Stimulated activated CD4-positive, alpha-beta T cell treated with anti-CD3 and anti-CD28 coated beads, Interleukin-15, amount 100 ng/mL, for 24 hours (primary cell): Measurements from ENCODE around the gene MAIP1.

Source experiments
- DNase-seq: peaks from one replicate; pipeline ENCODE4 v3.0.0-alpha.2; 2020

Gene MAIP1, protein sequence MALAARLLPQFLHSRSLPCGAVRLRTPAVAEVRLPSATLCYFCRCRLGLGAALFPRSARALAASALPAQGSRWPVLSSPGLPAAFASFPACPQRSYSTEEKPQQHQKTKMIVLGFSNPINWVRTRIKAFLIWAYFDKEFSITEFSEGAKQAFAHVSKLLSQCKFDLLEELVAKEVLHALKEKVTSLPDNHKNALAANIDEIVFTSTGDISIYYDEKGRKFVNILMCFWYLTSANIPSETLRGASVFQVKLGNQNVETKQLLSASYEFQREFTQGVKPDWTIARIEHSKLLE

DNA sequence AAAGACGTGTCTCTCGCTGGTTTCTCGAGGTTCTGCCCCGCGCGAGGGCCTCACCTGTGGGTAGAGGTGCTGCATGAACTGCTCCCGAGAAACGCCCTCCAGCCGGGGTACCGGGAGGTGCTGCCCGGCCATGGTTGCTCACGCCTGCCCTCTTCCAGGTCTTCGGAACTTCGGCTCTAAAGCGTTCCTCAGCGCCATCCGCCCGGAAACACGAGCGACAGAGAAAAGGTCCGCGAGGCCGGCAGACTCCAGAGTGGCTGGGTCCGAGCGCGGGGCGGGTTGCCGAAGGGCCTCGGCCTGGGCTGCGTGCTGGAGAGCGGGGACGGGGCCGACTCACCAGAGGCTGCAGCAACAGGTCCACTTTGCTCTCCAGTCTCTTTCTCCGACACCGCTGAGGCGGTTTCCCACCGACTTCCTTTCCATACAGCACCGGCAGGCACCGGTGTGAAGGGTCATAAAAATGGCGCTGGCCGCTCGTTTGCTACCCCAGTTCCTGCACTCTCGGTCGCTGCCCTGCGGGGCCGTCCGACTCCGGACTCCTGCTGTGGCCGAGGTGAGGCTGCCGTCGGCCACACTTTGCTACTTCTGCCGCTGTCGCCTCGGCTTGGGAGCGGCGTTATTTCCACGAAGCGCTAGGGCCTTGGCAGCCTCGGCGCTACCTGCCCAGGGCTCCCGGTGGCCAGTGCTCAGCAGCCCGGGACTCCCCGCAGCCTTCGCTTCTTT is at the start of gene MAIP1, which contains the start of gene TYW5:
TSS of gene MAIP1 (plus strand) at position 244 of the 723 bp plus-strand sequence. CDS start at position 461, 217 bp downstream.
TSS of gene TYW5 (minus strand) at position 153 of the 723 bp plus-strand sequence. CDS start at position 132, 21 bp downstream.
- peak; percentile 85 for DNase-seq

DNA sequence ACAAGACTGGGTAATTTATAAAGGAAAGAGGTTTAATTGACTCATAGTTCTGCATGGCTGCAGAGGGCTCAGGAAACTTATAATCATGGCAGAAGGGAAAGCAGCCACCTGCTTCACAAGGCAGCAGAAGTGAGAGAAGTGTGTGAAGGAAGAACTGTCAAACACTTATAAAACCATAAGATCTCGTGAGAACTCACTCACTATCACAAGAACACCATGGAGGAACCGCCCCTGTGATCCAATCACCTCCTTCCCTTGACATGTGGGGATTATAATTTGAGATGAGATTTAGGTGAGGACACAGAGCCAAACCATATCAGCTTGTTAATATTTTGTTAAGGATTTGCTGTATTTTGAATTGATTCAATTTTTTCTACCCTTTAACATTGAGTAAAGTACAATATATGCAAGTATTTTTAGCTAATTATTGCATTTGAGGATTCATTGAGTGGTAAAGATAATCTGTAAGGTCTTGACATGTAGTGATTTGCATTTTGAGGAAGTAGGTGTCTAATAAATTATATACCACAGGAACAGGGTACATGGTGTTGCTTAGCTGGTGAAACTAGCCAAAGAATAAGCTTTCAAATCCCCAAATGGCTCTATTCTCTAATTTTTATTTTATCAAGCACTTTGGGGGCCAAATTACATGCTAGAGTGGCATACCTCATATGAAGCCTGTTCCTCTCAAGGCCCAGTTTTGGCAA is 48.2 kb upstream of the MAIP1 start:
- no peak for DNase-seq

DNA sequence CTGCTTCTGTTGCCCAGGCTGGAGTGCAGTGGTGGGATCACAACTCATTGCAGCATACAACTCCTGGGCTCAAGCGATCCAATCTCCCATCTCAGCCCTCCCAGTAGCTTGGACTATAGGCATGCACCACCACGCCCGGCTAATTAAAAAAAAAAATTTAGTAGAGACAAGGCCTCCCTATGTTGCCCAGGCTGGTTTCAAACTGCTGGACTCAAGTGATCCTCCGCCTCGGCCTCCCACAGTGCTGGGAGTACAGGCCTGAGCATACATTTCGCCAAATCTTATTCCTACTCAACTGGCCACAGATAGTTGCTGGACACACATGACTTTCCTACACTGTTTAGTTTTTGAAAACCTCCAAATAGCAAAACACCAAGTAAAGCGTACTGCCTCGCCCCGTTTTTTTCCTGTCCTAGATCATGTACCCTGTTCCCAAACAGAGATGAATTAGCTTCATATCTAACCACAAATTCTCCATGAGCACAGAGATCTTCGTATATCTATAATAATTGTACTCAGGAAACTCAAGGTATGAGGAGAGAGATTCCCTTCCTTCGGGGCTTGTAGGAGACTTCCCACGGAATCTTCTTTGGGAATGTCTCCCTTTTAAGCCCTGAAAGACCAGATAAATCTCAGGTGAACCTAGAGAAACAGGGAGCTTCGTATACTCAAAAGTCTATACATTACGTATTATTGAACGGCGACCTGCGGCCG is 44.9 kb upstream of the MAIP1 start:
- DNase-seq, result no peak

DNA sequence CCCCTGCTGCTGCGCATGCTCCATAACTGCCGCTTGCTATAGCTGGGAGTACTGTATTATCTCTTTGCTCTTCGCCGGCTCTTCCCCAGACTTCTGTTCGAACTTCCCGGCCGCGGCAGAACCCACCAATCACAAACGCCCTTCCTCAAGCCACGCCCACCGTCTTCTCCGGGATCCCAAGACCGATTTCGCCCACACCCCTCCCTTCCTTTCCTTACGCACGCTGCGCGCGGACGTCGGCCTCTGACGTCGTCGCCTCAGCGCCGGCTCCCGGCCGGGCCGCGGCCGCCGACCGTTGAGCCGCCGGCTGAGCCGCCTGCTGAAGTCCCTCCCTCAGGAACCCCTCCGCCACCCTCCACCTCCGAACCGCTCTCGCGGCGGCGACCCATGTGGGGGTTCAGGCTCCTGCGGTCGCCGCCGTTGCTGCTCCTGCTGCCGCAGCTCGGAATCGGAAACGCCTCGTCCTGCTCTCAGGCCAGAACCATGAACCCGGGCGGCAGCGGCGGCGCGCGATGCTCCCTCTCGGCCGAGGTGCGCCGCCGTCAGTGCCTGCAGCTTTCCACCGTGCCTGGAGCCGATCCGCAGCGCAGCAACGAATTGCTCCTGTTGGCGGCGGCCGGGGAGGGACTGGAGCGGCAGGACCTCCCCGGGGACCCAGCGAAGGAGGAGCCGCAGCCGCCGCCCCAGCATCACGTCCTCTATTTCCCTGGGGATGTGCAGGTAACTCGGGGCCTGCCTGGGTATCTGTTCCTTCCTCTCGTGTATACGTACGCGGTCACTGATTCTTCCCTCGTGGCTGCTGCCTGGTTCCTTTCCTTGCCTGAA is 44.1 kb upstream of the MAIP1 start, which contains the start of gene C2orf69:
TSS of gene C2orf69 (plus strand) at position 242 of the 825 bp plus-strand sequence. CDS start at position 388, 146 bp downstream.
- DNase-seq, result peak; percentile 98

DNA sequence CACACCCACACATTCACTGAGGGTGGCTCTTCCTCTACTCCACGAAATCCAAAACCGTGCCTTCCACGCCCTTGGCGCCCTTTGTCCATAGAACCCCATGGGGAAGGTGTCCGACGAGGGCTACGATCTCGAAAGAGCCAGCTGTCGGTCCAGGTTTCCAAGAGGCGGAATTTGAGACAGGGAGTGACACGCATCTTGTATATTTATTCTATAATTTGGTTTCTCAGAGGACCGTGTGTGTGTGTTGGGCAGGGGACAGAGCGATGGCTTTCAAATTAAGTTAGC is 43.6 kb upstream of the MAIP1 start:
- no peak for DNase-seq

DNA sequence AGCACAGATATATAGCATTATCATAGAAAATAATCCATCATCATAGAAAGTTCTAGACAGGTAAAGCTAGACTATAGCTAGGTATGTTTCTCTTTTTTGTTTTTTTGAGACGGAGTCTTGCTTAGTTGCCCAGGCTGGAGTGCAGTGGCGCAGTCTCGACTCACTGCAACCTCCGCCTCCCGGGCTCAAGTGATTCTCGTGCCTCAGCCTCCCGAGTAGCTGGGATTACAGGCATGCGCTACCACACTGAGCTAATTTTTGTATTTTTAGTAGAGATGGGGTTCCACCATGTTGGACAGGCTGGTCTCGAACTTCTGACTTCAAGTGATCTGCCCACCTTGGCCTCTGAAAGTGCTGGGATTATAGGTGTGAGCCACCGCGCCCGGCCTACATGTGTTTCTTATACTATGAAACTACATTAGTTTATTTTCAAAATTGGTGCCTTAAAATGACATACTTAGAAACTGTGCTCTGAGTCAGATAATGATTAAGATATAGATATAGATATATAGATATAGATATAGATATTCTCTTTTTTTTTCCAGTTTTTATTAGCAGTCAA is 42.7 kb upstream of the MAIP1 start:
- peak; percentile 19 for DNase-seq

DNA sequence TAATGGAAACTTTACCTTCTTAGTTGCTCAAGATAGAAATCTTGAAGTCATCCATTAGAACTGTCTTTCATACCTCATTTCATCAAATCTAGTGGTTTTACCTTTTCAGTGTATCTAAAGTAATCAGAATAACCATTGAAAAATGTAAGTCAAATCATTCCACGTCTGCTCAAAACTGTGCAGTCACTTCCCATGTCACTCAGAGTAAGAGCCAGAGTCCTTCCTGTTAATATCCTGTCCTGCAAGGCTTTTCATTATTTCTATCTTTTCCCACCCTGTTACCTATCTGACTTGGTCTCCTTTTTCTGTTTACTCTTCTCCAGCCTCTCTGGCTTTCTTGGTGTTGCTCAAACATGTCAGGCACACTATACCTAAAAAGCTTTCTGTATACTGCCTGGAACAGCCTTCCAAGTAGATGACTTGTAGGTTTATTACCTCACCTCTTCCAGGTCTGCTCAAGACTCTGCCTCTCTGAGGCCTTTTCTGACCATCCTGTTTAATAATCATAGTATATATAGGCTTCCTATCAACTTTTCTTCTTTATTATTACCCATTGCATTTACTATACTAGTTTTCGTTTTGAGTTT is 40.9 kb upstream of the MAIP1 start:
- no peak for DNase-seq

DNA sequence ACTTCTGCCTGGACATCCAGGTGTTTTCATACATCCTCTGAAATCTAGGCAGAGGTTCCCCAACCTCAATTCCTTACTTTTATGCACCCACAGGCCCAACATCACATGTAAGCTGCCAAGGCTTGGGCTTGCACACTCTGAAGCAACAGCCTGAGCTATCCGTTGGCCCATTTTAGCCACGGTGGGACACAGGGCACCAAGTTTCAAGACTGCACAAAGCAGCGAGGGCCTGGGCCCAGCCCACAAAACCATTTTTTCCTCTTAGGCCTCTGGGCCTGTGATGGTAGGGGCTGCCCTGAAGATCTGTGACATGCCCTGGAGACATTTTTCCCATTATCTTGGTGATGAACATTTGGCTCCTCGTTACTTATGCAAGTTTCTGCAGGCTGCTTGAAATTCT is 38.4 kb upstream of the MAIP1 start:
- no peak for DNase-seq

DNA sequence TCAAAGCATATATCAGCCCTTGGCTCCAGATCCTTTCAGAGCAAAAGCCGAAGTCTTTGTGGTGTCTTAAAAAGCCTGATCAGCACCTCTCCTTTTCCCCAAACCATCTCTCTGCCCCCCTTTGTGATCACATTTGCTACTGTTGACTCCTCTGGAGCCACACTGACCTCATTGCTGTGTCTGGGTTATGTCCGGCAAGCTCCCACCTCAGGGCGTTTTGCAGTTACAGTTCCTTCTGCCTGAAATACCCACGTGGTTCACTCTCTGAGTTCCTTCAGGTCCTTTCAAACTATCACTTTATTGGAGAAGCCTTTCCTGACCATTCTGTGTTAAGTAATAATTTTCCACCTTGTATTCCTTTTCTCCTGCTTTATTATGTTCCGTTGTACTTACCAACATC is 32.5 kb upstream of the MAIP1 start:
- no peak for DNase-seq

DNA sequence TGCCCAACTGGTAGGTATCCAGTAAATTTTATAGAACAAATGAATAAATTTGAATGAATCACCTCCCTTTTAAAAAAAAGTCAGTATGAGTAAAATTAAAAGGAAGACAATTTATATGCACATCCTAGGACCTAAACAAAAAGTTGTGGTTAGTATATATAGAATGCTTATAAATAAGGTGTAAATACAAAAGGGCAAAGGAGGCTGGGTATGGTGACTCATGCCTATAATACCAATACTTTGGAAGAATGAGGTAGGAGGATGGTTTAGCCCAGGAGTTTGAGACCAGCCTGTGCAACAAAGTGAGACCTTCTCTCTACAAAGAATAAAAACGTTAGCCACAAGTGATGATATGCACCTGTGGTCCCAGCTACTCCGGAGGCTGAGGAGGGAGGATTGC is 31.5 kb upstream of the MAIP1 start:
- DNase-seq, result no peak

DNA sequence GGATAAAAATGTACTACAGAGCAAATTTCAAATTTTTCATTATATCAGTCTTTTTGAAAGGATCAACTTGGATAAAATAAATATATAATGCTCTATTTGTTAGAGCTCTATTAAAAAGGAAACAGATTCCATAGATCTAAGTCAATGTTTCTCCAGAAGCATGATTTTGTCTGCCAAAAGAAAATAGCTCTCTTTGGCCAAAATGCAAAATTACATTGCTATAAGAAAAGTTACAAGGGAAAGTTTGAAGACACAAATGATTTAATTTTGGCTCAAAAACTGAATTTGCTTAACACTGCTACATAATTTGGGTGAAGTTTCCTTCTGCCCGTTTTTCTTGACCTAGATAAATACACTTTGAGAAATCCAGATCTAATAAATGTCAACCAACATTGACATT is 28.6 kb upstream of the MAIP1 start:
- no peak for DNase-seq

DNA sequence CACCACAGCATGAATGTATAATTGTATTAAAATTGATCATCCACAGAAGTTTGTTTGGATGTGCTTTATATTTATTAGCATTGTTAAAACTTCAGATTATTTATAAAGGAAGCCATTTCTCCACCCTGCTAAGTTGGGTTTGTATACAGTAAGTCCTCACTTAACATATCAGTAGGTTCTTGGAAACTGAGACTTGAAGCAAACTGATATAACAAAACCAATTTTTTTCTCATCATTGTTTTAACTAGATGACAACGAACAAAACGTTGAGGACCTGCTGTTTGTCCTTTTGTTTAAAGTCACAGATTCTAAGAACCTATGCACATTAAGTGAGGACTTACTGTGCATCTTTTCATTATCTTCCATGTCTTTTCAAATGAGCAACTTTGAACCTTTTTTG is 27.2 kb upstream of the MAIP1 start:
- DNase-seq, result no peak

DNA sequence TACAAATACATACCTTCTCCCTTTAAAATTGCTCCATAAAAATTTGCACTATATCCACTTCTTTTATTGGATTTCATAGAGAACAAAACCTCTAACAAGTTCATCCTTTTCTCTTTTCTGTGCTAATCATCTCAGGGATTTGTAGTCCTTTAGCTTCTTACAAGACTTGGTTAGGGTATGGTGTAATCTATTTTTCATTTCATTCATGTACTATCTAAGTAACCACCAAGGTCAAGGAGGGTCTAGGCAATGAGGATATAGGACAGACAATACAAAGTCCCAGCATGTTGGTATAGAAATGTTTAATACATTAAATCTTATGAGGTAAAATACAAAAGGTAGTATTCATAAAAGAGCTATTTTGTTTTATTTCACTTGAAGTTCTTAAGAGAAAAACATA is 26.8 kb upstream of the MAIP1 start:
- no peak for DNase-seq

DNA sequence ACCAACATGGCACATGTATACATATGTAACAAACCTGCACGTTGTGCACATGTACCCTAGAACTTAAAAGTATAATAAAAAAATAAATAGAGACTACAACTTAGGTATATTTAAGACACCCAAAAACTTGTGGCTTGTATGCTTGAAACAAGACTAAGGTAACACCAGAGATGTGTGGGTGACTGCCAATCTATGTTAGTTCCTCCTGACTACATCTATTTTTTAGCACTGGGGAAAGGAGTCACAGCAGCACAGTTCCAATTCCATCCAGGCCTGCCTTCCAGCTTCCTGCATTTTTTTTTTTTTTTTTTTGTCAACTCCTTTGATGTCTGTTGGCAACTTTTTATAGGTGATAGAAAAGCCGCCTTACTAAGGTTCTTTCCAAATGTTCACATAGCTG is 26.1 kb upstream of the MAIP1 start:
- no peak for DNase-seq

DNA sequence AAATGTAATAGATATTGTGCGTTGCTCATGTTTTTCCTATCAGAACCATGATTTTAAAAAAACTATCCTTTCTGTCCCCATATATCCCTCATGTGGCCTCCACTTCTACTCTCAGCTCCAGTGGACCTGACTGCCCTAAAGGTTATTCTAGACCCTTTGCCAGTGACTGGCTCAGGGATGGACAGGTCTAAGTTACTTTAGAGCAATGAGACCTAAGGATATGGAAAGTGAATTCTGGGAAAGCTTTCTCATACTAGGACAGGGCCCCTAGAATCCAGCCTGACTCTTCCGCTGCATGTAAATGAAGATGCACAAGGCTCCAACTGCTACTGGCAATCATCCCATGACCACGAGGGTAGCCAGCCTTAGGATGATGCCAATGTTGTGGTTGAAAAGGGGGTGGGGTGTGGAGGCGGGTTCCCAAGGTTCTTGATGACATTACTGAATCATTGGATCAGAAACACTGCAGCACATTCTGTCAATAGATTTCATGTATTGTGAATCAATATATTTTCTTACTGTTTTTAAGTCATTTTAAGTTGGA is 23.0 kb upstream of the MAIP1 start:
- DNase-seq, result no peak

DNA sequence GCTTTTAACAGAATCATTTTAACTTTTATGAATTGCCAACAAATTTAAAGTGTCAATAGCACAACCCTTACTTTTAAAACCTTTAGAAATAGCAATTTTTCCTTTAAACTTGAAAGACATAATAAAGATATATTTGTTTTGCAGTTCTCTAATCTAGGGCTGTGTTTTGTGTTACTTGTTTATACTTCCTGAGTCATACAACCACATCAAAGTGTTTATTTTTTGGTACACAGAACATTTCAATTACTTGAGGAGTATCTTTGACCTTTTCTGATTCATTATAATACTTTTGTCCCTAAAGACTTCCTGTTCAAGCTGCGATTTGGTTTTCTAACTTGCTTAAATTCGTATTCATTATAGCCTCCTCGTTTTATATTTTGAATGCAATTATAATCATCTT is 21.9 kb upstream of the MAIP1 start:
- DNase-seq, result no peak

DNA sequence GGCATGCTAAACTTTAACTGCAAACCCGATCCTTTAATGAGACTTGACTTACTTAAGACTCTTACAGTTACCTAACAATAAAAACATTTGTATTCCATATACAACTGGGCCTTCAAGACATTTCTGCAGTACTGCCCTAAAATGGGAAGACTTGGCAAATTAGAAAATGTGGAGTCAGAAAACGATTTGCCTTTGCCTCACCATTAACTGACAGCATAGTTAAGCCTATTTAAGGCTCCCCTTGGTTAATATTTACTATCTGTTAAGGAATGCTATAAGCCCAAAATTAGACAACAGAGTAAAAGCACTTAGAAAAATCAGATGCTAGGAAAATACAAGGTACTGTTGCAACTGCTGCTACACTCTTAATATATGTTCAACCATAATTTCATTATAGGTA is 18.8 kb upstream of the MAIP1 start:
- no peak for DNase-seq

DNA sequence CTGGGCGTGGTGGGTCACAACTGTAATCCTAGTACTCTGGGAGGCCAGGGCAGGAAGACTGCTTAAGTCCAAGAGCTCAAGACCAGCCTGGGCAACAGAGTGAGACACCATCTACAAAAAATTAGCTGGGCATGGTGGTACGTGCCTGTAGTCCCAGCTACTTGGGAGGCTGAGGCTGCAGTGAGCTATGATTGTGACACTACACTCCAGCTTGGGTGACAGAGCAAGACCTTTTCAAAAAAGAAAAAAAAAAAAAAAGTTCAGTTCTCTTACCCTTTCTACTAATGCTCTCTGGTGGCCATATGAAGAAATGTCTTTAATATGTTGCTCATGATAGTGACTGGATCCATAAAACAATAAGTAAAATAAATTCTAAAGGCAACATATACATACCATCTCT is 15.0 kb upstream of the MAIP1 start:
- no peak for DNase-seq

DNA sequence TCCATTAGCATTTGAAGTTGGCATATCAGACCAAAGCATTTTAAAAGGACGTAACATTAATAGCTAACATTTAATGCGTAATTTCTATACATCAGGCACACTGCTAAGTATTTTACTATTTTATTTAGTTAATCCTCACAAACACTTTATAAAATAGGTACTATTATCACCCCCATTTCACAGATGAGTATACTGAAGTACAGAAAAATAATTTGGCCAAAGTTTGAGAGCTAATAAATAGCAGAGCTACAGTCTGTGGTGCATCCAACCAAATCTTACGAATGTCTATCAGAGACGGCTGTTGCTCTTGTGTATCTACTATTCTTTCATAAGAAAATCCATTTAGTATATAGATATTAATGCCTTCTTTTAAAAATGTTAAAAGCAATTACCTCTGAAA is 12.0 kb upstream of the MAIP1 start:
- DNase-seq, result no peak

DNA sequence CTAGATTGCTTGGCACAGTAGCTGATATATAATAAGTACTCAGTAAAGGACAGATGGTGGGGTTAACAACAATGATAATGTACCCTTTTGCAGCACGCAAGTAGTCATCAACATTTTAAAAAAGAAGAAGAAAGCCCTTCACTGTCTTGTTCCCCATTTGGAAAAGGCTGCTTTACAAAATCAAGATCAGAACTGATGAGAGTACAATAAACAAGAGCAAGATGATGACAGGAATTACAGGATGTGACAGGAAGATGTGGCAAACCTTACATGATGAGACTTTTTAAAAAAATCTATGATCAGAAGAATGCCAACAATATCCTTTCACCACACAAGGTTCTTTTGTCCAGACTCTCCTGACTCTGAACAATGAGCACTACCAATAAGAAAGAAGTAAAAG is 9.2 kb upstream of the MAIP1 start:
- DNase-seq, result no peak

DNA sequence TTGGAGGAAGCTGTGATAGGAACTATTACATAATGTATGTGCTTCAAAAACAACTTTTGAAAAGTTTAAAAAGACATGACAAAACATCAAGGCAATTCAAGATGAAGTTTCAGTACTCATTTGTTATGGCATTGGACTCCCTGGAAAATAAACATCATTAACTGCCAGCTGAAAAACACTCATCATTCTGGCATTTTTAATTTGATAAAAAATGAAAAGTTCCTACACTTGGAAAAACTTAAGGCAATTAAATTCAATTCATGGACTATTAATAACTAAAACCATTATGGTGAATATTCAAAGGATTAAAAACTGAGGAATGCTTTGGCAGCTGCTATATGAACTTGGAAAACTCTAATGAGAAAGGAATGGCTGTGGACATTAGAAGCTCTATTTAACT is 8.5 kb upstream of the MAIP1 start:
- DNase-seq, result no peak
